Activated CD4-positive, alpha-beta T cell treated with anti-CD3 and anti-CD28 coated beads, Interleukin-2, amount 10 ng/mL, durations not matched to agents 24 days and 14 days (primary cell): Measurements from ENCODE around the gene PDE12. TPM values are rescaled to one million over a fixed set of nuclear protein-coding genes. Genes with fewer than 3 reads are reported as not detected.
A peak's percentile ranks its signal among the peaks of the same experiment; 100 is the strongest.
"Not testable (repeated sequence)": the region's sequence is repeated elsewhere in the genome, so short reads cannot be mapped to it uniquely, and the experiment has no call there.

Experiments used
- DNase-seq: peaks from one replicate; pipeline ENCODE4 v3.0.0; 2022
- H3K27ac Mint-ChIP-seq: one replicate; pipeline ENCODE4 v1.8.0; 2022; ENCODE audit warnings: mild to moderate bottlenecking, mixed read lengths
- H3K27me3 Mint-ChIP-seq: one replicate; pipeline ENCODE4 v1.8.0; 2022; ENCODE audit warnings: mixed read lengths
- H3K36me3 Mint-ChIP-seq: one replicate; pipeline ENCODE4 v1.8.0; 2022; ENCODE audit warnings: low read depth, mild to moderate bottlenecking, mixed read lengths
- H3K4me1 Mint-ChIP-seq: one replicate; pipeline ENCODE4 v1.8.0; 2021; ENCODE audit warnings: mixed read lengths
- H3K4me3 Mint-ChIP-seq: one replicate; pipeline ENCODE4 v1.8.0; 2022; ENCODE audit warnings: mild to moderate bottlenecking, moderate library complexity, mixed read lengths
- H3K9me3 Mint-ChIP-seq: one replicate; pipeline ENCODE4 v1.8.0; 2021; ENCODE audit warnings: mixed read lengths
- intact Hi-C: fragments of 100-400 bp; cut with micrococcal nuclease; formaldehyde crosslinking; loops from one replicate; pipeline ENCODE4 v1.15.1; 2023
- total RNA-seq: library from RNA; stranded (reverse); gene quantifications from 2 replicates; pipeline ENCODE4 v1.2.3, GENCODE V29; 2022

The PDE12 gene
- total RNA-seq, 1 donor from 2014 or later = 34.4 TPM

DNA sequence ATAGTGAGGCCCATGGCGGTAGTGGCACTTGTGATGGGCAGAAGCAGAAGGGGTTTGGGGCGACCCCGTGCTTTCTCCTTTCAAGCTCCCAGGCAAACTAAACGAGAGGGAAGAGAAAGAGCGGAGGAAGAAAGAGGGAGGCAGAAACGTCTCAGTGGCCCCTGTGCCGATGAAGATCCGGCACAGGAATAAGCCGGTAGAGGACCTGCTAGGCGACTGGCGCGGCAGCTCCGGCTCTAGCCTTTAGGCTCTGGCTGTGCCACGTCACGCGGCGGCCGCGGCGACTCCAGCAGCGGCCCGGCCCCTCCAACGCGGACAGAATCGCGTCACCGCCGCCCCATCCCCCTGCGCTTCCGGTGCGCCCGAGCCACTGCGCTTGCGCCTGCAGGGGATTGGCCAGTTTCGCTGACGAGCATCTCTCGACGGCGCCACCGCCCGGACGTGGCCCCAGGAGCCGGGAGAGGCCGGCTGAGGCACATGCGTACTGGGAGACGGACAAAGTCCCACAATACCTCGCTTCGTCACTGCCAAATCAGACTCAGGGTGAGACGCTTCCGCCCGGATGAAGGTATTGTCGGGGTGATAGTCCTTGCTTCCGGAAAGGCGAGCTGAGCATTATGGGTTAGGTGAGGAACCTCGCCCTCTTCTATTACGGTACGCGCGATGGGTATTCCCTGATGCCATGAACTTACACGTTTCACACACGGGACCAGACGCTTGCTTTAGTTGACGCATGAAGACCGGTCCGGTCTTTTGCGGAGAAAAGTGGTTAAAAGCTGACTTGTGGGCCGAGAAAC, 41.3 kb downstream of the PDE12 start, which contains the start of gene ARF4:
Gene ARF4, minus strand, starts transcription at position 218 of the 797 bp plus-strand sequence. Its CDS starts 204 bp downstream, at position 14.
- Mint-ChIP-seq H3K9me3 (no peaks in the 10 kb centered on the region), H3K4me1 (peaks cover 32% of the 10 kb centered on the region), H3K27ac (peak within 1 kb of the TSS; percentile 99), H3K4me3 (peak within 1 kb of the TSS; percentile 87), H3K27me3 (no peaks in the 10 kb centered on the region), H3K36me3 (peaks cover 38% of the 10 kb centered on the region)
- peak; percentile 100 for DNase-seq
- intact Hi-C loops = loop anchor here (1.0 to 5.0 kb wide), 6 partner anchors 41 to 1040 kb away; partner anchors contain the start of genes APPL1, CCDC66, HTD2 and PDE12

DNA sequence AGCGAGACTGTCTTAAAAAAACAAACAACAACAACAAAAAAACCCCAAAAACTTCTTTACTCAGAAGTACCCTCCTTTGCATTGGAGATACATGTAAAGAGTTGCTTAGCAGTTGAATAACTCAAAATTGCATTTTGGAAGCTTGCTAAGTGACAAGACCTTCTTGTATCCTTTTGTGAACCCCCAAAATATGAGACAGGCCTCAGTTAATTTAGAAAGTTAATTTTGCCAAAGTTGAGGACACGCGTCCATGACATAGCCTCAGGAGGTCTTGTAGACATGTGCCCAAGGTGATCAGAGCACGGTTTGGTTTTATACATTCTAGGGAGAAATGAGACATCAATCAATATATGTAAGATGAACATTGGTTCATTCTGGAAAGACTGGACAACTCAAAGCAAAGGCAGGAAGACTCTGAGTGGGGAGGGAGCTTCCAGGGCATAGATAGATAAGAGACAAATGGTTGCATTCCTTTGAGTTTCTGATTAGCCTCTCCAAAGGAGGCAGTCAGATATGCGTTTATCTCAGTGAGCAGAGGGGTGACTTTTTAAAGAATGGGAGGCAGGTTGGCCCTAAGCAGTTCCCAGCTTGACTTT, 42.8 kb downstream of the PDE12 start:
- Mint-ChIP-seq H3K9me3 (no peaks in the 10 kb centered on the region), H3K36me3 (peaks cover 38% of the 10 kb centered on the region), H3K27me3 (no peaks in the 10 kb centered on the region), H3K4me3 (peak overlapping the region; percentile 87), H3K27ac (peak overlapping the region; percentile 99), H3K4me1 (peaks cover 24% of the 10 kb centered on the region)
- intact Hi-C loops = loop anchor here (5.0 kb wide), 2 partner anchors 372 to 1042 kb away; partner anchors contain the start of genes APPL1 and CCDC66
- no peak for DNase-seq

DNA sequence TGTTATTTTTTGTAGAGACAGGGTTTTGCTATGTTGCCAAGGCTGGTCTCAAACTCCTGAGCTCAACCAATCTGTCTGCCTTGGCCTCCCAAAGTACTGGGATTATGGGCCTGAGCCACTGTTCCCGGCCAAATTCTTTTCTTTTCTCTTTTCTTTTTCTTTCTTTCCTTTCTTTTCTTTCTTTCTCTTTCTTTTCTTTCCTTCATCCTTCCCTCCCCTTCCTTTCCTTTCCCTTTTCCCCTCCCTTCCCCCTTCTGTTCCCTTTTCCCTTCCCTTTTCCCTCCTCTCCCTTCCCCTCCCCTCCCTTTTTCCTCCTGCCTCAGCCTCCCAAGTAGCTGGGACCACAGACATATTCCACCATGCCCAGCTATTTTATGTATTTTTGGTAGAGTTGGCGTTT, 44.1 kb downstream of the PDE12 start:
- Mint-ChIP-seq H3K4me1 (peaks cover 13% of the 10 kb centered on the region), H3K36me3 (peaks cover 37% of the 10 kb centered on the region), H3K27ac (peak overlapping the region; percentile 69), H3K9me3 (peaks cover 4% of the 10 kb centered on the region), H3K4me3 (no peak overlapping the region), H3K27me3 (no peaks in the 10 kb centered on the region)
- intact Hi-C loops = no loop called here
- DNase-seq = no peak

DNA sequence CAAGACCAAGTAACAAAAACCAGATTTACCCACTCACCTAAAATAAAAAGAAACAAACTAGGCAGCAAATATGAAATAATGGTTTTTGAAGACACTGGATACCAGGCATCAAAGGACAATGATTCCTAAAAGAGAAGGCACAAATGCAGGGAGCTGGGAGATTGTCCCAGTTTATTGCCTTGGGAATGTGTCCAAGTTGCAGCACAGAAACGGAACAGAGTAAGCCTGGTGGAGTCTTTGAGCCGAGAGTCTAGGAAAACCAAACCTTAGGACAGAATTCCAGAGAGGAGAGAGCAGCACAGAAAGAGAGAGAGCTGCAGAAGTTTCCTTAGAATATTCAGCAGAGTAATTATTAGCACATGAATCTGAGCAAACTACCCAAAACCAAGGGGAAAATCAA, 48.9 kb downstream of the PDE12 start:
- Mint-ChIP-seq H3K27me3 (no peaks in the 10 kb centered on the region), H3K4me1 (no peaks in the 10 kb centered on the region), H3K4me3 (no peak overlapping the region), H3K36me3 (peaks cover 59% of the 10 kb centered on the region), H3K27ac (no peak overlapping the region), H3K9me3 (peaks cover 12% of the 10 kb centered on the region)
- no peak for DNase-seq
- intact Hi-C loops = no loop called here

DNA sequence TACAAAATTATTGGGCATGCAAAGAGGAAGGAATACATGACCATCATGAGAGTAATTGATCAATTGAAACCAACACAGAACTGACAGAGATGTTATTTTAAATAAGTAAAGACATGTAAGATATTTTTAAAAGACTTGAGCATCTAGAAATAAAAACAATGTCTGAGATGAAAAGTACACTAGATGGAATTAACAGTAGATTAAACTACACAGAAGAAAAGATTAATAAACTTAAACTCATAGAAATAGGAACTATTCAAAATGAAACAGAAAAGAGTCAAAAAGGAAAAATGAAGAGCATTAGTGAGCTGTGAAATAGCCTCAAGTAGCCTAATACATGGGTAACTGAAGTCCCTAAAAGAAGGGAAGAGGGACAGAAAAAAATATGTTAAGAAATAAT, 49.6 kb downstream of the PDE12 start:
- DNase-seq = no peak
- no peaks in the 10 kb centered on the region for H3K27me3 Mint-ChIP-seq
- no peak overlapping the region for H3K4me3 Mint-ChIP-seq
- intact Hi-C loops = no loop called here
- no peaks in the 10 kb centered on the region for H3K4me1 Mint-ChIP-seq
- H3K36me3 Mint-ChIP-seq = peaks cover 62% of the 10 kb centered on the region
- no peak overlapping the region for H3K27ac Mint-ChIP-seq
- H3K9me3 Mint-ChIP-seq = peaks cover 12% of the 10 kb centered on the region

DNA sequence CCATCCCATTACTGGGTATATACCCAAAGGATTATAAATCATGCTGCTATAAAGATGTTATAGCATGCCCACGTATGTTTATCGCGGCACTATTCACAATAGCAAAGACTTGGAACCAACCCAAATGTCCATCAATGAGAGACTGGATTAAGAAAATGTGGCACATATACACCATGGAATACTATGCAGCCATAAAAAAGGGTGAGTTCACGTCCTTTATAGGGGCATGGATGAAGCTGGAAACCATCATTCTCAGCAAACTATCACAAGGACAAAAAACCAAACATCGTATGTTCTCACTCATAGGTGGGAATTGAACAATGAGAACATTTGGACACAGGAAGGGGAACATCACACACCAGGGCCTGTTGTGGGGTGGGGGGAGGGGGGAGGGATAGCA, 55.8 kb downstream of the PDE12 start:
- H3K27me3 Mint-ChIP-seq, H3K4me3 Mint-ChIP-seq, DNase-seq, H3K9me3 Mint-ChIP-seq, intact Hi-C loops, H3K27ac Mint-ChIP-seq, H3K4me1 Mint-ChIP-seq: not testable (repeated sequence)
- peaks cover 39% of the 10 kb centered on the region for H3K36me3 Mint-ChIP-seq

DNA sequence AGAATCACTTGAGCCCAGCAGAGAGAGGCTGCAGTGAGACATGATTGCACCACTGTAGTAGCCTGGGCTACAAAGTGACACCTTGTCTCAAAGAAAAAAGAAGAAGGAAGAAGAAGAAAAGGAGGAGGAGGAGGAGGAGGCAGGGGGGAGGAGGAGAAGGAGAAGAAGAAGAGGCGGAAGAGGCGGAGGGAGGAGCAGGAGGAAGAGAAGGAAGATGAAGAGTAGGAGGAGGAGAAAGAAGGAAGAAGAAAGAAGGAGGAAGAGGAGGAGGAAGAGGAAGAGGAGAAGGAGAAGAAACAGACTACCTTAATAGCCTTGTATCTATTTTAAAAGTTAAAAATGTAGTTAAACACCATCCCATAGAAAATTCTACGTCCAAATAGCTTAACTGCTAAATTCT, 60.2 kb downstream of the PDE12 start:
- Mint-ChIP-seq H3K4me3 (no peak overlapping the region), H3K4me1 (peaks cover 2% of the 10 kb centered on the region), H3K27me3 (no peaks in the 10 kb centered on the region), H3K9me3 (peaks cover 5% of the 10 kb centered on the region), H3K27ac (no peak overlapping the region), H3K36me3 (peaks cover 17% of the 10 kb centered on the region)
- no peak for DNase-seq
- intact Hi-C loops = no loop called here

Other genes with a start within 250 kb of the PDE12 start
- not detected in 2 replicates for gene DNAH12, start 11.9 kb upstream of the PDE12 start, total RNA-seq
- 84.4 and 91.4 TPM in 2 replicates for gene ARF4, start 41.1 kb downstream of the PDE12 start, total RNA-seq
- gene DENND6A, start 136.8 kb downstream of the PDE12 start, total RNA-seq = 20.8 and 25.2 TPM in 2 replicates
- gene SLMAP, start 200.0 kb downstream of the PDE12 start, total RNA-seq = 53.4 and 58.1 TPM in 2 replicates